Erythroblast (primary cell): ENCODE data around the gene GET3.

Experiments
- GATA1 ChIP-seq: IDR thresholded peaks from 2 replicates; pipeline ENCODE4 v1.6.1; 2011; ENCODE audit warnings: low read depth, mild to moderate bottlenecking, control low read depth, low read length, moderate library complexity
- POLR2A ChIP-seq: IDR thresholded peaks from 2 replicates; pipeline ENCODE4 v1.6.1; 2011; ENCODE audit warnings: mild to moderate bottlenecking, low read length

- no peak for TF ChIP-seq POLR2A
- no peak for TF ChIP-seq GATA1
These were observed 57.7 kb downstream of the GET3 start for GRCh38 chr19:12794971-12795381.
